IPS-NIHi7 (cell line): ENCODE measurements around the gene SERPINB2.
A peak's percentile ranks its signal among the peaks of the same experiment; 100 is the strongest.
"Not testable (repeated sequence)": the region's sequence is repeated elsewhere in the genome, so short reads cannot be mapped to it uniquely, and the experiment has no call there.

ENCODE experiments used
- DNase-seq: peaks from one replicate; pipeline ENCODE4 v3.0.0; 2012; ENCODE audit warnings: mixed read lengths; ENCODE audit errors: extremely low spot score

The SERPINB2 gene

GRCh38 chr18:63936932-63937393, 49.5 kb downstream of the SERPINB2 start:
- peak; percentile 13 for DNase-seq

GRCh38 chr18:63940008-63940407, 52.5 kb downstream of the SERPINB2 start:
- DNase-seq: no peak

GRCh38 chr18:63940543-63941050, 53.1 kb downstream of the SERPINB2 start:
- not testable (repeated sequence) for DNase-seq

- DNase-seq: no peak
These were observed 59.7 kb downstream of the SERPINB2 start for GRCh38 chr18:63947051-63947790.

- peak; percentile 87 for DNase-seq
These were observed 61.7 kb downstream of the SERPINB2 start, which contains the start of gene HMSD for GRCh38 chr18:63949068-63949737. Gene HMSD (plus strand): TSS chr18:63949301. CDS start chr18:63953456, 4,155 bp downstream.

- no peak for DNase-seq
These were observed 63.8 kb downstream of the SERPINB2 start for GRCh38 chr18:63951302-63951705.
